GM12878 (cell line): ENCODE measurements around the gene PLCG2.

ENCODE experiments used
- CEBPB ChIP-seq, 2 experiments: fragments of 150-350 bp in 1 of 2; IDR thresholded peaks; 2 replicates each; pipeline ENCODE4 v1.6.1; 2012 to 2014; ENCODE audit warnings: low read depth in 2 of 2, low read length in 2 of 2, borderline replicate concordance in 1 of 2, inconsistent platforms in 1 of 2
- CHD2 ChIP-seq: IDR thresholded peaks from 2 replicates; pipeline ENCODE4 v1.6.1; 2011; ENCODE audit warnings: low read depth, low read length, improper control_type of control experiment, borderline replicate concordance
- CTCF ChIP-seq, 3 experiments: IDR thresholded peaks in 2 of 3; conservative IDR thresholded peaks in 1 of 3; 2 replicates each; pipeline ENCODE4 v1.5.1; 2011; ENCODE audit warnings: low read depth in 3 of 3, low read length in 3 of 3, mild to moderate bottlenecking in 3 of 3, control low read depth in 2 of 3, moderate library complexity in 2 of 3, inconsistent platforms in 1 of 3, mixed read lengths in 1 of 3; ENCODE audit not compliant: control insufficient read depth in 2 of 3, insufficient read depth in 1 of 3; ENCODE audit errors: extremely low read depth in 1 of 3
- EZH2 ChIP-seq: IDR thresholded peaks from 2 replicates; pipeline ENCODE4 v1.6.1; 2012; ENCODE audit warnings: low read depth, mild to moderate bottlenecking, control low read depth, inconsistent platforms, low read length, borderline replicate concordance; ENCODE audit not compliant: control insufficient read depth
- KDM1A ChIP-seq: fragments of 200-600 bp; sonication (generic); IDR thresholded peaks from 2 replicates; pipeline ENCODE4 v1.6.1; 2016; ENCODE audit warnings: borderline replicate concordance
- PAX8 ChIP-seq: fragments of 450-650 bp; IDR thresholded peaks from 2 replicates; pipeline ENCODE4 v1.6.1; 2017; ENCODE audit warnings: mild to moderate bottlenecking, moderate library complexity
- POLR2A ChIP-seq: IDR thresholded peaks from 2 replicates; pipeline ENCODE4 v1.6.1; 2011; ENCODE audit warnings: low read depth, mild to moderate bottlenecking, low read length
- POLR2AphosphoS5 ChIP-seq: IDR thresholded peaks from 2 replicates; pipeline ENCODE4 v1.6.1; 2011; ENCODE audit warnings: mild to moderate bottlenecking, low read length, inconsistent platforms
- PRDM15 ChIP-seq: fragments of 450-650 bp; formaldehyde crosslinking; IDR thresholded peaks from 2 replicates; pipeline ENCODE4 v1.4.0; 2020; ENCODE audit warnings: mild to moderate bottlenecking, moderate library complexity
- SPI1 ChIP-seq: IDR thresholded peaks from 2 replicates; pipeline ENCODE4 v1.6.1; 2011; ENCODE audit warnings: low read depth, mild to moderate bottlenecking, low read length, moderate library complexity, borderline replicate concordance; ENCODE audit not compliant: insufficient read depth
- YY1 ChIP-seq: IDR thresholded peaks from 2 replicates; pipeline ENCODE4 v1.6.1; 2011; ENCODE audit warnings: low read depth, mild to moderate bottlenecking, low read length
- ZBED1 ChIP-seq: IDR thresholded peaks from 2 replicates; pipeline ENCODE4 v1.6.1; 2016; ENCODE audit warnings: borderline replicate concordance

- no peak for TF ChIP-seq CEBPB (IDR thresholded peaks at IDR 0.05; ENCODE audit: borderline replicate concordance in 1 of 2, low read depth in 2 of 2, low read length in 2 of 2)
- no peak for TF ChIP-seq POLR2A
- no peak for TF ChIP-seq PRDM15 (CRISPR knock-in tag)
- TF ChIP-seq EZH2: no peak
- no peak for TF ChIP-seq SPI1
- TF ChIP-seq CHD2: no peak
- TF ChIP-seq ZBED1: no peak
- no peak for TF ChIP-seq CTCF (IDR thresholded peaks at IDR 0.05 in 2 of 3, conservative IDR thresholded peaks at IDR 0.05 in 1 of 3; ENCODE audit: control insufficient read depth in 2 of 3, extremely low read depth in 1 of 3, insufficient read depth in 1 of 3, low read depth in 3 of 3, low read length in 3 of 3)
- no peak for TF ChIP-seq KDM1A
- no peak for TF ChIP-seq POLR2AphosphoS5
- TF ChIP-seq YY1: no peak
- TF ChIP-seq PAX8: no peak
Observed at GRCh38 chr16:81782236-81782635, 3.1 kb downstream of the PLCG2 start.
